Camera-type eye (tissue), 1 donor: Measurements from ENCODE around the gene MAN2A1. TPM values are rescaled to one million over a fixed set of nuclear protein-coding genes. Genes with fewer than 3 reads are reported as not detected.

Experiments used
- total RNA-seq: library from RNA; depleted of rRNA; stranded (reverse); fragments of >200 nt; gene quantifications from one replicate; pipeline ENCODE4 v1.2.3, GENCODE V29; 2014

Gene MAN2A1
- 52.5 TPM for total RNA-seq

DNA sequence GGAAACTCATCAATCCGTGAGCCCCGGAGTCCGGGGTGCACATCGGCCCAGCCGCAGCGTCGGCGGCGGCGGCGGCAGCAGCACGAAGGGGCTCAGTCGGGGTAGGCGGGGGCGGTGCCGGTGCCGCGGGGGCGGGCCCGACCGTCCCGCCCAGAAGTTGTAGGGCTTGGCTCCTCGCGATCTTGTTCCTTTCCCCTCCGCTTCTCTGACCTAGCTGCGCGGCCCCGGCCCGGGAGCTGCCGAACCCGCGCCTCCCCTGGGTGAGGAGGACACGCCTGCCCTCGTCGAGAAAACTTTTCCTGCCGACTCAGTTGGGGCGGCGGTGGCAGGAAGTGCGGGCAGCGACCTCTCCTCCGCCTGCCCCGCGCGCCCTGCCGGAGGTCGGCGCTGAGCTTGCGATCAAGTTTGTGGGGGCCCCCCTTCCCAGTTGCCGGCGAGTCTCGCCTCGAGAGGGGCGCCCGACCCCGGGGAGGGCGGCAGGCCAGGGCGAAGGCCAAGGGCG, at the start of gene MAN2A1:
TSS of gene MAN2A1 (plus strand) at position 188 of the 502 bp plus-strand sequence. CDS start 491 bp downstream, outside the sequence.

